ENCODE measurements around the gene HRH3.

- TF ChIP-seq CTCF (conservative IDR thresholded peaks at IDR 0.05) (no peak), EZH2 (IDR thresholded peaks at IDR 0.05; ENCODE audit: low read depth) (no peak)
Observed at GRCh38 chr20:62268228-62268900, 48.3 kb upstream of the HRH3 start.
